G401.6 (cell line): ENCODE data around the gene ERC2.

Source experiments
- FAIRE-seq: peaks from 2 replicates; lab custom pipeline; 2012; peaks lifted over from hg19 to GRCh38; lab: Jason Lieb, UNC

ERC2 gene

GRCh38 chr3:55468251-55468650, 1000.0 kb downstream of the ERC2 start:
- no peak for FAIRE-seq

DNA sequence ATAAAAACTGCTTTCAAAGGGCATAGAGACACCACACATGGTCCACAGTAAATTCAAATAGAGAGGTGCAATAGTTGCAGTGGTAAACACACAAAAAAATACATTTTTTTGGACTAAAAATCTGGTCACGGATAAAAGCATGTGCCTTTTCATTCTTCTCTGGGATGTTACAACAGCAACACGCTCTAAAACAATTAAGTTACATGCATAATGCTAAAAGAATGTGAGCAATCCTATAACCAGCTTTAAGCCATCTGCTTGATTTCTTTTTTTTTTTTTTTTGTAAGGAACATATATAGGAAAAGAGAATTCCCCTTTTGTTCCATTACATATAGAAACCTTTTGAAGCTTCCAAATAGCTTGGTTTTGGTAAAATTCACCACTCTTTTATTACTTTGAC, 1001.2 kb downstream of the ERC2 start:
- peak; percentile 82 for FAIRE-seq

DNA sequence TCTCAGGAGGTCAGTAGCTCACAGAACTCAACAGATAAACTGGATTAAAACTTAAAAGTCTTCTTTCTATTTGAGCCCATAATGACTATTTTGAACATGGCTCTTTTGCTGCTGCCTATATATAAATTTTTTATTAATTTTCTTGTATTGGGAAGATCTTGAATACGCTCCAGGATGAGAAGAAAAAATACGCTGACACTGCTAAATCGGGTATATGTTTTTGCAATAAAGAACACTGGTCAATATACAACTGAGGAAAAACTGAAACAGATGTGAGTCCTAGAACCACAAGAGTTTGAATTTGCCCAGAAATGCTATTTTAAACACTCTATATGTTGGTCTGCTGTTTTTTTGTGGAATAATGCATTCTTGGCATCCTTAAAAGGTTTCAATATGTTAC, 1001.7 kb downstream of the ERC2 start:
- peak; percentile 58 for FAIRE-seq

DNA sequence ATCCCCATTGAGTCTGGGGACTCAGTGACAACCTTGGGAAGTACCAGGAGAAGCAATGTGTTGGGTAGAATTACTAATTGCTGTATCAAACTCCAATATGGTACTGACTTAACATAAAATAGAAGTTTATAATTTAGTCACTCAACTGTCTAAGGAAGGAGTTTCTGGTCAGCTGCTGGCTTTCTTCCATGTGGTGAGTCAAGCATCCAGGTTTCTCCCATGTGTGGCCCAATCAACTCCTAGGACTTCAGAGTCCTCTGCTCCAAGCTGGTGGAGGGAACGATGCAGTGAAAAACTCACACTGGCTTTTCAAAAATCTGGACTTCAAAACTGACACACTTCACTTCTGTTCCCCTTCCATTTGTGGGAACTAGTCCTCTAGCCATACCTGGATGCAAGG, 1006.4 kb downstream of the ERC2 start:
- FAIRE-seq: peak; percentile 94

- no peak for FAIRE-seq
Observed at GRCh38 chr3:55459838-55460237, 1008.4 kb downstream of the ERC2 start.
